ENCODE results near the gene TMEM39B. TPM values are rescaled to one million over a fixed set of nuclear protein-coding genes. Genes with fewer than 3 reads are reported as not detected.
"Not testable (repeated sequence)": the region's sequence is repeated elsewhere in the genome, so short reads cannot be mapped to it uniquely, and the experiment has no call there.

Gene TMEM39B
- total and polyA plus RNA-seq, 2 donors (not counting 1 experiment from before 2014, with no cell fraction given) = 7.9 to 11.1 TPM

DNA sequence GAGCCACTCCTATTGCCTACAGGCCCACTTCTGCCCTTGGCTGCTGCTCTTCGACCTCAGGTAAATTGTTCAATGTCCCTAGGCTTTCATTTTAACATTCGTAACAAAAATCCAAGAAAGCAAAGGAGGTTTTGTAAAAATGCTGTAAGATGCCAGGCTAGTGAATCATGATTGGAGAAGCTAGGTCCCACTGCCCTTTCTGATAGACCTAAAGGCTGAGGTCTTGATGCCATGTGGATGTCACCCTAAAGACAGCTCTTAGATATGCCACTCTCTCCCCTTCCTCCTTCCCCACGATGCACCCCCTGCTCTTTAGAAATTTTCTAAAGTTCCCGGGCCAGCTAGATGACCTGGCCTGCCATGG lies 9.9 kb upstream of the TMEM39B start:
- Histone ChIP-seq H4K20me1 (ENCODE audit: control insufficient read depth, extremely low read depth, insufficient read depth, low read length) (no peaks in the 10 kb centered on the region), H2AFZ (ENCODE audit: low read length) (no peak overlapping the region), H3K36me3 (ENCODE audit: control insufficient read depth, insufficient read depth, low read length) (peaks cover 9% of the 10 kb centered on the region), H3K4me2 (ENCODE audit: extremely low read depth, insufficient read depth, low read length) (no peak overlapping the region), H3K9me3 (ENCODE audit: control insufficient read depth, insufficient read depth, low read depth, low read length) (no peaks in the 10 kb centered on the region), H3K27ac (ENCODE audit: insufficient read depth, low read length) (peak overlapping the region; percentile 70), H3K27me3 (ENCODE audit: control insufficient read depth, insufficient read depth, low read length) (no peaks in the 10 kb centered on the region), H3K9ac (ENCODE audit: insufficient read depth, low read length) (no peak overlapping the region), H3K79me2 (ENCODE audit: control insufficient read depth, insufficient read depth, low read length) (no peaks in the 10 kb centered on the region), H3K4me1 (ENCODE audit: control insufficient read depth, extremely low read depth, insufficient read depth, low read length) (peaks cover 17% of the 10 kb centered on the region), H3K4me3 (replicated peaks in 1 of 4; ENCODE audit: control extremely low read depth in 1 of 4, insufficient read depth in 1 of 4, low read depth in 3 of 4, low read length in 4 of 4) (no peak overlapping the region)
- no peak for TF ChIP-seq EZH2 (IDR thresholded peaks at IDR 0.05; ENCODE audit: low read length, missing control alignments)
- TF ChIP-seq, protein P1, sequence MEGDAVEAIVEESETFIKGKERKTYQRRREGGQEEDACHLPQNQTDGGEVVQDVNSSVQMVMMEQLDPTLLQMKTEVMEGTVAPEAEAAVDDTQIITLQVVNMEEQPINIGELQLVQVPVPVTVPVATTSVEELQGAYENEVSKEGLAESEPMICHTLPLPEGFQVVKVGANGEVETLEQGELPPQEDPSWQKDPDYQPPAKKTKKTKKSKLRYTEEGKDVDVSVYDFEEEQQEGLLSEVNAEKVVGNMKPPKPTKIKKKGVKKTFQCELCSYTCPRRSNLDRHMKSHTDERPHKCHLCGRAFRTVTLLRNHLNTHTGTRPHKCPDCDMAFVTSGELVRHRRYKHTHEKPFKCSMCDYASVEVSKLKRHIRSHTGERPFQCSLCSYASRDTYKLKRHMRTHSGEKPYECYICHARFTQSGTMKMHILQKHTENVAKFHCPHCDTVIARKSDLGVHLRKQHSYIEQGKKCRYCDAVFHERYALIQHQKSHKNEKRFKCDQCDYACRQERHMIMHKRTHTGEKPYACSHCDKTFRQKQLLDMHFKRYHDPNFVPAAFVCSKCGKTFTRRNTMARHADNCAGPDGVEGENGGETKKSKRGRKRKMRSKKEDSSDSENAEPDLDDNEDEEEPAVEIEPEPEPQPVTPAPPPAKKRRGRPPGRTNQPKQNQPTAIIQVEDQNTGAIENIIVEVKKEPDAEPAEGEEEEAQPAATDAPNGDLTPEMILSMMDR (conservative IDR thresholded peaks at IDR 0.05 in 1 of 2, IDR thresholded peaks at IDR 0.05 in 1 of 2; ENCODE audit: low read depth in 1 of 2, low read length in 2 of 2) = no peak
- DNase-seq (ENCODE audit: low read depth in 2 of 2) = peak in 1 of 2 donors; percentile 46

DNA sequence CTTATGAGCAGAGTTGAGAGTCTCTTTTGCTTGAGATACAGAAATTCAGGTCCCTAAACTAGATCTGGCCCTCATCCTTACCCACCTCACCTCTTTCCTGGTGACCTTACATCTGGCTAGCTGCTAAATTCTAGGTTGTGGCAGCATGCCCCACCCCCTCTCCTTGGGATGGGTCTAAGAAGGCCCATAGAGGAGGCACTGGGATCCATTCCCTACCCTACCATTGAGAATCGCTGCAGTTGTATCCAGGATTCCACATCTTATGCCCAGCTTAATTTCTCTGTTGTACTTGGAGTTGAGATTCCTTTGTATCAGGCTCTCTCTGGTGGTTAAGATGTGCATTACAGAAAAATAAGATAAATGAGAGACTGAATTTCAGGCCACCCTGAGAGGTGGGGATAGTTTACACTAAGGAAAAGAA lies 9.5 kb upstream of the TMEM39B start:
- Histone ChIP-seq H3K9ac (ENCODE audit: insufficient read depth, low read length) (no peak overlapping the region), H3K4me1 (ENCODE audit: control insufficient read depth, extremely low read depth, insufficient read depth, low read length) (peaks cover 17% of the 10 kb centered on the region), H3K27ac (ENCODE audit: insufficient read depth, low read length) (peak overlapping the region; percentile 70), H3K4me3 (replicated peaks in 1 of 4; ENCODE audit: control extremely low read depth in 1 of 4, insufficient read depth in 1 of 4, low read depth in 3 of 4, low read length in 4 of 4) (no peak overlapping the region), H3K4me2 (ENCODE audit: extremely low read depth, insufficient read depth, low read length) (no peak overlapping the region), H3K79me2 (ENCODE audit: control insufficient read depth, insufficient read depth, low read length) (no peaks in the 10 kb centered on the region), H3K9me3 (ENCODE audit: control insufficient read depth, insufficient read depth, low read depth, low read length) (no peaks in the 10 kb centered on the region), H3K27me3 (ENCODE audit: control insufficient read depth, insufficient read depth, low read length) (no peaks in the 10 kb centered on the region), H3K36me3 (ENCODE audit: control insufficient read depth, insufficient read depth, low read length) (peaks cover 7% of the 10 kb centered on the region), H2AFZ (ENCODE audit: low read length) (no peak overlapping the region), H4K20me1 (ENCODE audit: control insufficient read depth, extremely low read depth, insufficient read depth, low read length) (no peaks in the 10 kb centered on the region)
- DNase-seq (ENCODE audit: low read depth in 2 of 2) = peak; percentile 63 to 80
- TF ChIP-seq, protein P1 (conservative IDR thresholded peaks at IDR 0.05 in 1 of 2, IDR thresholded peaks at IDR 0.05 in 1 of 2; ENCODE audit: low read depth in 1 of 2, low read length in 2 of 2) = peak; percentile 52 to 64
- TF ChIP-seq EZH2 (IDR thresholded peaks at IDR 0.05; ENCODE audit: low read length, missing control alignments) = no peak

GRCh38 chr1:32065613-32066488 lies 6.9 kb upstream of the TMEM39B start:
- H3K27me3 ChIP-seq (ENCODE audit: control insufficient read depth, insufficient read depth, low read length); H3K4me2 ChIP-seq (ENCODE audit: extremely low read depth, insufficient read depth, low read length); H4K20me1 ChIP-seq (ENCODE audit: control insufficient read depth, extremely low read depth, insufficient read depth, low read length); H2AFZ ChIP-seq (ENCODE audit: low read length); H3K9me3 ChIP-seq (ENCODE audit: control insufficient read depth, insufficient read depth, low read depth, low read length); H3K9ac ChIP-seq (ENCODE audit: insufficient read depth, low read length); H3K36me3 ChIP-seq (ENCODE audit: control insufficient read depth, insufficient read depth, low read length); H3K4me3 ChIP-seq (replicated peaks in 1 of 4; ENCODE audit: control extremely low read depth in 1 of 4, insufficient read depth in 1 of 4, low read depth in 3 of 4, low read length in 4 of 4); H3K27ac ChIP-seq (ENCODE audit: insufficient read depth, low read length); H3K79me2 ChIP-seq (ENCODE audit: control insufficient read depth, insufficient read depth, low read length); DNase-seq (ENCODE audit: low read depth in 2 of 2): not testable (repeated sequence)
- H3K4me1 ChIP-seq (ENCODE audit: control insufficient read depth, extremely low read depth, insufficient read depth, low read length) = peaks cover 17% of the 10 kb centered on the region
